ENCODE measurements around the gene WASF2.
A peak's percentile ranks its signal among the peaks of the same experiment; 100 is the strongest.
"Not testable (repeated sequence)": the region's sequence is repeated elsewhere in the genome, so short reads cannot be mapped to it uniquely, and the experiment has no call there.

The WASF2 gene

DNA sequence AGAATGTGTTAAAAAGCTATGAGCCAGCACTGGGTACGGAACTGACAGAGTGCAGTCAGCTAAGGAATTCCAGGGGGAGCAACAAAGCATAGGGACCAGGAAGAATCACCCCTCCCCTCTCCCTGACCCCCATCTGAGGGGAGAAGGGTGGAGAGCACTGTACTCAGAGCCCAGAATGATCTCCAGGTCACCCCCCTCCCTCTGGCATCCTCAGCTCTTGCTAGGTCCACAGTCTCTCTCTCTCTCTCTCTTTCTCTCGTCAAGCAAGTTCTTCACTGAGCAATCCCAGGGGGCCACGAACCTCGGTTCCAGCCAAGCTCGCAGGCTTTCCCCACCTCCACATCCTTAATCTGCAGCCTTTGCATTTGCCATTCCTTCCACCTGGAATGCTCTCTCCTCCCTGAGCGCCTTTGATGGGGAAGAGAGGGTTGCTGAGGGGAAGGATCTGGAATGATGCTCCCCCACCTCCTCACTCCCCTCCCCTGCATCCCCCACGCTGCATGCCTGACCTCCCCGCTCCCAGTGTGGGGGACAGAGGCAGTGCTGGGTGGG is 6.7 kb upstream of the WASF2 start:
- no peak for DNase-seq (ENCODE audit: low read depth)

DNA sequence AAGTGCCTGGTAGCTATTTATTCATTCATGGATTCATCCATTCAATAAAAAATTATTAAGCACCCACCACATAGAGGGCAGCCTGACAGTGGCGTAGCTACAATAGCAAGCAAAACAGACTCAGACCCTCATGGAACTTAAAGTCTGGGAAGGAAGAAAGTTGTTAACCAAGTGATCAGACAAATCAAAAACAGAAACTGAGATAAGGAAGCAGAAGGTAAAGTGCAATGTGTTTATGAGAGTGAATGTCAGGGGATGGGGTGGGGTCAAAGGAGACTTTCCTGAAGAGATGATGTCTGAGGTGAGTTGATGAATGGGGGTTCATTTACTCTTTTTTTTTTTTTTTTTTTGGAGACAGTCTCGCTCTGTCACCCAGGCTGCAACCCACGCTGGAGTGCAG is 2.8 kb upstream of the WASF2 start:
- no peak for DNase-seq (ENCODE audit: low read depth)

DNA sequence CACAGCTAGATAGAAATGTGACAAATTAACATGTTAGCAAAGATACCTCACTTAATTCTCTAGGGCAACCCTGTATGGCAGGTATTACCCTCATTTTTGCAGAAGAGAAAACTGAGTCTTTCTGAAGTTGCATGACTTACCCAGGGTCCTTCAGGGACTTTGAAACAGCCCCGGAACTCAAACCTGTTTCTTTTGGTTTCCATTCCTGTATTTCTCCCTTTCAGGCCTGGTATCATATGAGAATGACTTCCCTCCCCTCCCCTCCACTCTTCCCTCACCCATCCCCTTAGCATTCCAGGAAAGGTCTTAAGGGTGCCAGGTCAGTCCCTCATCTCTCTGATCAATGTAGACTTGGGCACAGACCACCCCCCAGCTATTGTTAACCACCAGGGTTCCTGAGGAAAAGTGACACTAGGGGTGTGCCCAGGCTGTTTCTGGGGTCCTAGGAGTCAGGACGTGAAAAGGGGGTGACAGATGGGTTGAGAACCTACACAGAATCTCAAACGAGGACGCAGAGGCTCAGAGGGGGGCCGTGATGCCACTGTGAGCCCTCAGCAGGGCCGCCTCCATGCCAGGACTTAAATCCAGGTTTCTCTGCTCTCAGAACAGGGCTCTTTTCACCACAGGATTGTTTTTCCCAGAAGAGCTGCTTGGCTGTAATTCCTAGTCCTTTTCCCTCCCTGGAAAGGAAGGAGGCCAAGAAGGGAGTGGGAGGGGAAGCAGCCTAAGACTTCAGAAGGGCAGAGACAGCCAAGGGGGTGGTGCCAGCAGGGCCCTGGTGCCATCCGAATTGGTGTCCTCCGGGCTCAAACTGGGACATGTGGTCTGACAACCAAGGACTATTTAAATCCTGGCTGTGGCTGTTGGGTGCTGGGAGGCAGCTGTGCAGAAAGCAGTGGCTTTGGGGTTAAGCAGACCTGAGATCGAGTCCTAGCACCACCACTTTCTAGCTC is 2.1 kb upstream of the WASF2 start:
- DNase-seq (ENCODE audit: low read depth), result no peak

DNA sequence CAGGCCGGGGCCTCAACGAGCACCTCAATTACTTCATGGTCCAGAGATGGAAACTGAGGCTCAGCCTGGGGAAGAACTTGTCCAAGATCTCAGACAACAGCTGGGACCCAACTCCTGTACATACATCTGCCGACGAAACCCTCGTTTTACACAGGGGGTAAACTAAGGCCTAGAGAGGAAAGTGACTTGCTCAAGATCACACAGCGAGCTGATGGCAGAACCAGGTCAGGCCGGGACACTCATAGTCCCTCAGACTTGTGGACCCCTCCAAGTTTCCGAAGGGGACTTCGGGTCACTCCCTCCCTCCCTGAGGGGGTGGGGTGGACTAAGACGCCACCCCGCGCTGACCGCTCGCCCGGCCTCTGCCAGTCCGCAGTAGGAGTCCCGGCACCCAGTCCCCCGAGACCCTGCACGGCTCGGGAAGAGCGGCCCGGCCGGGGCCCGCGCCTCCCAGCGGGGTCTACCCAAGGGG is 430 bp downstream of the WASF2 start:
- DNase-seq (ENCODE audit: low read depth), result peak; percentile 4

DNA sequence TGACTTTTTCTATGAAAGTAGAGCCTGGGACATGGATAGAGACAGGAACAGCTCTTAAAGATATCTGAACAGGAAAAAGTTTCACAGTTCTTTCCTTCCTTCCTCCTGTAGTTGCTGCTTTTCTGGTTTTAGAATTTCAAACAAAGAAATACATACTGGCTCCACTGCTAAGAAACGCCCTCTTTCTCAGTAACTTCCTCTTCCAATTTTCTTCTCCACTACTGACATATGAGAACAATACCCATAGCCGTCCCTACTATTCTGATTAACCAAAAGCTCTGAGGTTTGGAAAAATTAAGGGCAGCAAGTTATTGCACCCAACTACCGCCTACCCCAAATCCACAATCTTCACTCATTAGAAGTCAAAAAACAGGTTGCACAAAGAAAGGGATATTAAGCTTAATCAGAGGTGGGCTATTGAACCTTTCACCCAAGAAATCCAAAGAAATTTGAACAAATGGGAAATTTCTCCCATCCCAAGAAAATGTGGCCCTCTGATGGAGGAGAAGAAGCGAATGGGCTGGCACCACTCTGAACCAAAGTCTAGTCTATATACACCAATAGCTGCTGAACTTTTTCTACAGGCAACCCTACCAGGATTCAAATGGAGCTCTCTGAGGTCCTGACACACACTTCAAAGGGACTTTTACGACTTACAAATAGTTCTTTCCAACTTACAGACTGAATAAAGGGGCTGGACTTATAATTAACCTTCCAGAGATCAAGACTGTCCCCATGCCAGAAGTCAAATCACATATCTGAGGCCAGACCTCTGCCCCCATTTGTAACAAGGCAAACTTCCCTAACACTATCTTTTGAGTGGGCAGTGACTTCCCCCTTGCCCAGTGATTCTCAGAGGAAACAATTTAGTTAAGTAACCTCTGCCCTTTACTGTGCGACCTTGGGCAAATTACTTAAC is 1.7 kb downstream of the WASF2 start:
- DNase-seq (ENCODE audit: low read depth), result no peak

DNA sequence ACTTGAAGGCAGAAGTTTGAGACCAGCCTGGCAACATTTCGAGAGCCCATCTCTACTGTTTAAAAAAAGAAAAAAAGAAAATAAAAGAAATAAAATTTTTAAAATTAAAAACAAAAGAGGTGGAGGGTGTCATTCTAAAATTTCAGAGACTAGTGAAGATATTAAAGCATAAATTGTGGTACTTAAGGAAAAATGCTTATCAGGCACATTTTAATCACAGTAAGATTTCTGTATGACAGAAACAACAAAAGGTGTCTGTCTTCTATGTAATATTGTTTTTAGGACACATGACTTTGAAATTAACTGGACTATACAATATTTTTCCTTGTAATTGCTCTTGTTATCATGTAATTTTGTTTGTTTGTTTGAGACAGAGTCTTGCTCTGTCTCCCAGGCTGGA is 4.6 kb downstream of the WASF2 start:
- DNase-seq (ENCODE audit: low read depth), result no peak

DNA sequence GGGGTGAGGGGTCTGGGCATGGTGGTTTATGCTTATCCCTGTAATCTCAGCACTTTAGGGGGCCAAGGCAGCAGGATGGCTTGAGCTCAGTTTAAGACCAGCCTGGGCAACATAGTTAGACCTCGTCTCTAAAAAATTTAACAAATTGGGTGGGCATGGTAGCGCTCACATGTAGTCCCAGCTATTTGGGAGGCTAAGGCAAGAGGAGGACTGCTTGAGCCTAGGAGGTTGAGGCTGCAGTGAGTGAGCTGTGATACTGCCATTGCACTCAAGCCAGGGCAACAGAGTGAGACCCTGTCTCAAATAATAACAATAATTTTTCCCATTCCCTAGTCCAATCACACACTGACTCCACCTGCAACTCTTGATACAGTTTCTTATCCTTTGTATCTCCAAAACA is 6.3 kb downstream of the WASF2 start:
- no peak for DNase-seq (ENCODE audit: low read depth)

DNA sequence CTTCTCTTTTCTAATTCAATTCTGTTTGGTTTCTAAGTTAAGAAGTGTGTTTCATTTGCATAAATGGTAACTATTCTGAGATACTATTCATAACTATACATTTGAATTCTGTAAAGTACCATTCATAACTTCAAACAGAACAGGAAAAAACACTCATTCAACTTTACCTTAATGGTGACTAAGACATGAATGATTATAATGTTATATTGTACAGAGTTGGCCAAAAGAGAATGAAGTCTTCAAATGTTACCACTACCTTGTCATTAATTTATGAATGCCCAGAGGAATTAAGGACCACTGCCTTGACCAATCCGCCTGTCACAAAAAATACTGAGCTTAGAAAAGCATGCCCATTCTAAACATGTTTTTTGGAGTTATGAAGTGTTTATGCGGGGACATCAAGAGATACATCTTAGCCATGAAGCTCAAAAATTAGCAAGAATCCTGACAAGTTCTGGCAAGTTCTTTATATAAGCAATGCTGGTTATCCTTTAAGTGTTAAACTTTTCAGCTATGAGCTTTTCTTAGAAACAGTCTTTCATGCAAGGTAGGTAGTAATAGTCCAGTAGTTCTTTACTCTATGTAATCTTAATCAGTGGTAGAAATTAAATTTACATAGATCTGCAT is 7.9 kb downstream of the WASF2 start:
- no peak for DNase-seq (ENCODE audit: low read depth)

DNA sequence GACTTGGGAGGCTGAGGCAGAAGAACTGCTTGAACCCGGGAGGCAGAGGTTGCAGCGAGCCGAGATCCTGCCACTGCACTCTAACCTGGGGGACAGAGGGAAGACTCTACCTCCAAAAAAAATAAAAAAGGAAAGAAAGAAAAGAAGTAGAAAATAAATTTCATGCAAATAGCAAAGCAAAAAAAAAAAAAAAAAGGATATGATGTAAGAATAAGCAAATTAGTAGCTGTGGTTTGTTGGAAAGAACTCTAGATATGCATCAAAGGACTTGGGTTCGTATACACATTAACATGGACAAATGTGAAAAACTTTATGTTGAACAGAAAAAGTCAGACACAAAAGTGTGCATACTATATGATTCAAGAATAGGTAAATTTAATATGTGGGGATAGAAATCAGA is 11.9 kb downstream of the WASF2 start:
- no peak for DNase-seq (ENCODE audit: low read depth)

DNA sequence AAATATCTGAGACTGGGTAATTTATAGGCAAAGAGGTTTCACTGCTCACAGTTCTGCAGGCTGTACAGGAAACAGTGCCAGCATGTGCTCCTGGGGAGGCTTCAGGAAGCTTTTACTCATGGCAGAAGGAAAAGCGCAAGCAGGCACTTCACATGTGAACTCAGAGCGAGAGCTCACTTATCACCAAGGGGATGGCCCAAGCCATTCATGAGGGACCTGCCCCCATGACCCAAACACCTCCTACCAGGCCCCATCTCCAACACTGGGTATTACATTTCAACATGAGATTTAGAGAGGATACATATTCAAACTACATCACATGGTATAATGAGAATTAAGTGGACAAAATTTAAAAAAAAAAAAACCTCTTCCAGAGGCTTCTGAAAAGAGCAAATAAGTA is 13.7 kb downstream of the WASF2 start:
- no peak for DNase-seq (ENCODE audit: low read depth)

DNA sequence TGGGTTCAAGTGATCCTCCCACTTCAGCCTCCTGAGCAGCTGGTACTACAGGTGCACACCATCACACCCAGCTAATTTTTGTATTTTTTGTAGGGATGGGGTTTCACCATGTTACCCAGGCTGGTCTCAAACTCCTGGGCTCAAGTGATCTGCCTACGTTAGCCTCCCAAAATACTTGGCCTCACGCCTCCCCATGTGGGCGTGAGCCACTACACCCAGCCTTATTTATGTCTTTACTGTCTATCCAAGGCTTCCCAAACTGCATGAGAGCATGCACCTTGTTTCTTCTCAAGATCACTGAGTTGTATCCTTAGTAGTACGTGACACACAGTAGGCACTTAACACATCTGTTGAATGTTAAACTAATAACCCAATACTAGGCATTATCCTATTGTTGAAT is 14.2 kb downstream of the WASF2 start:
- no peak for DNase-seq (ENCODE audit: low read depth)

DNA sequence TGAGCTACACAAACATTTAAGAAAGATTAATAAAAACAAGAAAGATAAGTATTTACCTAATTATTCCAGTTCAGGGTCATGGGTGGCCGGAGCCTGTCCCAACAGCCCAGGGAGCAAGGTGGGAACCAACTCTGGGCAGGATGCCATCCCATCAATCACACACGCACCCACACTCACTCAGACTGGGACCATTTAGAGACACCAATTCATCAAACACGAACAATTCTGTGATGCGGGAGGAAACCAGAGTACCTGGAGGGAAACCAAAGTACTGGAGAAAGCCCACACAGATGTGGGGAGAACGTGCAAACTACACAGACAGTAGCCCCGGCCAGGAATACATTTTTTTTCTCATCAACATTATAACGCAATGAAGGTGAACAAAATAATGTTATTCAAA is 16.2 kb downstream of the WASF2 start:
- DNase-seq (ENCODE audit: low read depth), result no peak

DNA sequence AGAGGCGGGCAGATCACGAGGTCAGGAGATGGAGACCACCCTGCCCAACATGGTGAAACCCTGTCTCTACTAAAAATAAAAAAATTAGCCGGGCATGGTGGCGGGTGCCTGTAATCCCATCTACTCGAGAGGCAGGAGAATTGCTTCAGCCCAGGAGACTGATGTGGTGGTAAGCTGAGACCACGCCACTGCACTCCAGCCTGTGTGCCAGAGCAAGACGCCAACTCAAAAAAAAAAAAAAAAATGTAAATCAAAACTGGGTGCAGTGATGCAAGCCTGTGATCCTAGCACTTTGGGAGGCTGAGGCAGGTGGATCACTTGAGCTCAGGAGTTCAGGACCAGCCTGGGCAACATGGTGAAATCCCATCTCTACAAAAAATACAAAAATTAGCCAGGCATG is 17.9 kb downstream of the WASF2 start:
- DNase-seq (ENCODE audit: low read depth), result not testable (repeated sequence)

DNA sequence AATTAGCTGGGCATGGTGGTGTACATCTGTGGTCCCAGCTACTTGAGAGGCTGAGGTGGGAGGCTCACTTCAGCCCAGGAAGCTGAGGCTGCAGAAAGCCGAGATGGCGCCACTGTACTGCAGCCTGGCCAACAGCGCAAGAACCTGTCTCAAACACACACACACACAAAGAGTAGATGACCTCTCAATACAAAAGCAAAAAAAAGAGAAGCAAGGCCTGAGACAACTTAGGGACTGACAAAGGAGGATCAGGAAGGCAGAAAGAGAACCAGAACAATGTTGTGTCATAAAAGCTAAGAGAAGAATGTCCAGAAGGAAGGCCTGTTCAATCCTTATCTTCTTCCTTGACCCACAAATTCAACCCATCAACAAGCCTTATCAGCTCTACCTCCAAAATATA is 18.5 kb downstream of the WASF2 start:
- no peak for DNase-seq (ENCODE audit: low read depth)

DNA sequence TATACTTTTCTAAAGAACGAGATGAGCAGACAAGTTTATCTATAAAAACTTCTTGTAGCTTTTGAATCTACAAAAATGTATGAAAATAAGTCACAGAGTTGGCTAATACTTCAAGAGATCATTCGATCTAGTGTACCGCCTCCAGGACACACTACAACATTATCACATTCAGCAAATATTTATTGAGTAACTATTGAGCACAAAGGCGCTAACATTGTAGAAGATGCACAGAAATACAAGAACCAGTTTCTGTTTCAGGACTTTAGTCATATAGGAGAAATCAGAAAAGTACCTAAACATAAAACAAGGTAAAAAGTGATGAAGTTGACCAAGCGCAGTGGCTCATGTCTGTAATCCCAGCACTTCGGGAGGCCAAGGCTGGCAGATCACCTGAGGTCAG is 20.6 kb downstream of the WASF2 start:
- DNase-seq (ENCODE audit: low read depth), result no peak

DNA sequence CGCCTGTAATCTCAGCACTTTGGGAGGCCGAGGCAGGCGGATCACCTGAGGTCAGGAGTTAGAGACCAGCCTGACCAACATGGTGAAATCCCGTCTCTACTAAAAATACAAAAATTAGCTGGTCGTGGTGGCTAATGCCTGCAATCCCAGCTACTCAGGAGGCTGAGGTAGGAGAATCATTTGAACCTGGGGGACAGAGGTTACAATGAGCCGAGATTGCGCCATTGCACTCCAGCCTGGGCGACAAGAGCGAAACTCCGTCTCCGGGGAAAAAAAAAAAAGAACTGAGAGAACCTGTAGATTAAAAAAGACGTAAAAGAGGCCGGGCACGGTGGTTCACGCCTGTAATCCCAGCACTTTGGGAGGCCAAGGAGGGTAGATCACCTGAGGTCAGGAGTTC is 21.6 kb downstream of the WASF2 start:
- DNase-seq (ENCODE audit: low read depth), result not testable (repeated sequence)

DNA sequence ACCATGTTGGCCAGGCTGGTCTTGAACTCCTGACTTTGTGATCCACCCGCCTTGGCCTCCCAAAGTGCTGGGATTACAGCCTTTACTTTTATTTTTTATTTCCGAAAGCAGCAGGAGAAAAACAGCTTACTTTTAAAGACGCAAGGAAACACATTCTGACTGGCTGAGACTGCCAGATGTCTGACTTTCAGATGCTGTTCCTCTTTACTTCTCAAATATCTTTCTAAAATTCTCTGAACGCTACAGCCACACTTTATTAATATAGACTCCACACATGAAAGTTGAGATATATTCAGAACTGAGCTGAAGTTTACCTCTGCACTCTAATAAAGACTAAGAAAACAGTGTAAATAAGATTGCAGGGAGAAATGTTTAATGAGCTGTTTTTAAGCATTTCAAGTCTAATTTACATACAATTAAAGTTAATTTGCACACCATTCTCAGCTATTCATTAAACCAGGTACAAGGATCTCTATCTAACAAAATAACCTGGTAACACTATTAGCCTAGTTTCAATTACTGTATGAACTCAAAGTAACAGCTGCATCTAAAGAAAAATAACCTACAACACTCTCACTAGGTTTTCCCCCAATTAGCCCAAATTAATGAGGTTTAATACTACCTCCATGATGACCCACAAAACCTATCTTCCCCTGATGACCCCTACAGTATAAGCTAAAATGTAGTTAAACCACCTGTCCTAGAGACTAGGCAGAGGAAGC is 24.9 kb downstream of the WASF2 start:
- no peak for DNase-seq (ENCODE audit: low read depth)

DNA sequence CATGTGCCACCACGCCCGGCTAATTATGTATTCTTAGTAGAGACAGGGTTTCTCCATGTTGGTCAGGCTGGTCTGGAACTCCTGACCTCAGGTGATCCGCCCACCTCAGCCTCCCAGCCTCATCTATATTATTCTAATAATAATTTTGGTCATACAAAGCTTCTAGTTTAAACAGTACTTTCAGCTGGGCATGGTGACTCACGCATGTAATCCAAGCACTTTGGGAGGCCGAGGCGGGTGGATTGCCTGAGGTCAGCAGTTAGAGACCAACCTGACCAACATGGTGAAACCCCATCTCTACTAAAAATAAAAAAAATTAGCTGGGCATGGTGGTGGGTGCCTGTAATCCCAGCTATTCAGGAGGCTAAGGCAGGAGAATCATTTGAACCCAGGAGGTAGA is 26.1 kb downstream of the WASF2 start:
- DNase-seq (ENCODE audit: low read depth), result not testable (repeated sequence)

DNA sequence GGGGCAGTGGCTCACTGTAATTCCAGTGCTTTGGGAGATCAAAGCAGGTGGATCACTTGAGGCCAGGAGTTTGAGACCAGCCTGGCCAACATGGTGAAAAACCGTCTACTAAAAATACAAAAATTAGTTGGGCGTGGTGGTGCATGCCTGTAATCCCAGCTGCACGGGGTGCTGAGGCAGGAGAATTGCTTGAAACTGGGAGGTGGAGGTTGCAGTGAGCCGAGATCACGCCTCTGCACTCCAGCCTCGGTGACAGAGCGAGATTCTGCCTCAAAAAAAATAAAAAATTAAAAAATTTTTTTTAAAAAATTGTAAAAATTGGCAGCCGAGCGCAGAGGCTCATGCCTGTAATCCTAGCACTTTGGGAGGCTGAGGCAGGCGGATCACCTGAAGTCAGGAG is 31.4 kb downstream of the WASF2 start:
- not testable (repeated sequence) for DNase-seq (ENCODE audit: low read depth)

DNA sequence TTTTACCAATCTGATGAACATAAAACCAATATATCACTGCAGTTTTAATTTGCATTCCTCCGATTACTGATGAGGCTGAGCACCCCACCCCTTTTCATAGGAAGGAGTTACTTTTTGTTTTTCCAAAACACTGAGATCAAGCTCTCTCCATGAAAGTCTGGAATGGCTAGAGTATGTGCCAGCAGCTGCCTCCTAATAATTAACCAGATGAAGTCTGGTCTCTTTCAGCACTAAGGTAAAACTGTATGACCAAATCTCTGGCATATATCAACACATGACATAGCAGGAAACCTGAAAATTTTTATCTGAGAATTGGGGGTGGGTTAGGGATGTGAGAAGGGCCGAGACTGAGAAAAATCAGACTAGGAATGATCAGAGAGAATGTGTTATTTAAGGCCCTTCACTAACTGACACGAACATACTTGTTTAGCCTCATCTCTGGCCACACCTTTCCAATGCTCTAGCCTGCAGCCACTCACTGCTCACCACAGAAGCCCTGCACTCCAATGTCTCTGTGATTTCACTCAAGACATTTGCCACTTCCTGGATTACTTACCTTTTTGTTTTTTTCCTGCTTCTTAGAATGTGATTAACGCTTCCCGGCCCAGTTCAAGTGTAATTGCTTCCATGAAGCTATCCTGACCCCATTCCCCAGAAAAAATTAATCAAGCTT is 34.7 kb downstream of the WASF2 start:
- DNase-seq (ENCODE audit: low read depth), result no peak

DNA sequence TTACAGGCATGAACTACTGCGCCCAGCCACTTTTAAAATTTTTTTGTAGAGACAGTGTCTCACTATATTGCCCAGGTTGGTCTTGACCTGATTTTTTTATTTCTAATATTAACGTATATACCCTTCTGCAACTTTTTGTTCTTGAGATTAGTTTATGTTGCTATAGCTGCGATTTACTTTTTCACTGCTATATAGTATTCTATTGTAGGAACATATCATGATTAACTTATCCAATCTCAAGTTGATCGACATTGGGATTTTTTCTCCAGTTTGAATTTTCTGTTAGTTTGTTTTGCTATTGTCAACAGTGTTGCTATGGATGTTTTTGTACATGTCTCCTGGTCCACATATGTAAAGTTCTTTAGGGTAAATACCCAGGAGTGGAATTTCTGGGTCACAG is 35.4 kb downstream of the WASF2 start:
- DNase-seq (ENCODE audit: low read depth), result no peak
